COR-L47 (cell line): ENCODE data around the gene HRK.

Experiments
- DNase-seq: peaks from one replicate; lab custom pipeline; 2025; lab: John Stamatoyannopoulos, UW

HRK gene

DNA sequence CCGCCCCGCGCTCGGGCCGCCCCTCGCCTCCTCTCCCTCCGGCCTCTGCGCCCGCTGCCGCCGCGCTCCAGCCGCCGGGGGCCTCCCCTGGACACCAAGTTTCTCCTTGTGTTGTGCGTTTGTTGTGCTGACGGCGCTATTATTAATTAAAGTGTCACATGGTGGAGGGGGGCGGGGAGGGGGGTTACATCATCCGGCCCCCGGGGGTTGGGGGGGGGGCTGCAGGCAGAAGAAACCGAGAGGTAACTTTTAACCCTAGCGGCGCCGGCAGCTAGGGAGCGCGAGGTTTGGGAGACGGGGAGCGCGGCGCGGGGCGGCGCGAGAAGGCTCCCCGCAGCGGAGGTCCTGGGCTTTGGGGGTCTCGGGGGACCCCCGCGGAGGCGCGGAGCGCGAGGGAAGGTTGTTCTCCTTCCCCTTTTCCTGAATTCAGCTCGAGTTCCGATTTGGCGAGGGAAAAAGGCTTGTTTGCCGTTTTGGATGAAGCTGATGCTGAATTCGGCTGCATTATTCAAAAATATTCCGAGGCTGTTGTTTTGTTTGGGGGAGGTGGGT, at the start of gene HRK:
Gene HRK (minus strand): TSS at position 117 of the 552 bp plus-strand sequence. CDS start 134 bp downstream, outside the sequence.
- DNase-seq = peak; percentile 65

GRCh38 chr12:116929885-116930284, 48.6 kb upstream of the HRK start:
- no peak for DNase-seq

GRCh38 chr12:116928504-116928903, 47.3 kb upstream of the HRK start:
- DNase-seq = no peak

DNA sequence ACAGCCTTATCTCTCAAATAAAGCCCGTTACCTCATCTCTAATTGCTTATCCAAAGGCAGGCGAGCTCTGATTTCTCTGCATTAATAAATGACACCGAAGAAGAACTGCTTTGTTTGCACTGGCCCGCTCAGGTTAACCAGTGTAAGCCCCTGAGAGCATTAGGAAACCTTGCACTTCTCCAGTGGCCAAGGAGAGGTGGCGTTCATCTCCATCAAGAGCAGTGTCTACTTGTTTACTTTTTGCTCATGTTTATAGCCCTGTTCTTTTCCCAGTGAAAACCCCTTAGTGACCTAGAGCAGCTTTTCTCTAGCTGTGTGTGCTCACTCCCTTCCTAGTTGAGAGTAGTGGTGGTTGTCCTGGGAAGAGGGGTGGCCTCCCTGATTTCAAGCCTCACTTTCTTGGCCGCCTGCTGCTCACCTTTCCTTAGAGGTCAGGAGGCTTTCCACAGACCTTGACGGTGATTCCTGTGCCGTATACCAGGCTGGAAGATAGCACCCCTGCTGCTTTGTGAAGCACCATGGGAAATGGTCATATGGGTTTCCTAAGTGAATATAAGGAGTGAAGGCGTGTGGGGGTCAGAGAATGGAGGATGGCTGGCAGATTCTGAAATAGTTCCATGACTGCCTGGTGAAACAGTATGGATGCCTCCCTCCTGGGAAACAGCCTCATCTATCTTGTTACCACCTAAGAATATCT, 46.2 kb upstream of the HRK start:
- no peak for DNase-seq

DNA sequence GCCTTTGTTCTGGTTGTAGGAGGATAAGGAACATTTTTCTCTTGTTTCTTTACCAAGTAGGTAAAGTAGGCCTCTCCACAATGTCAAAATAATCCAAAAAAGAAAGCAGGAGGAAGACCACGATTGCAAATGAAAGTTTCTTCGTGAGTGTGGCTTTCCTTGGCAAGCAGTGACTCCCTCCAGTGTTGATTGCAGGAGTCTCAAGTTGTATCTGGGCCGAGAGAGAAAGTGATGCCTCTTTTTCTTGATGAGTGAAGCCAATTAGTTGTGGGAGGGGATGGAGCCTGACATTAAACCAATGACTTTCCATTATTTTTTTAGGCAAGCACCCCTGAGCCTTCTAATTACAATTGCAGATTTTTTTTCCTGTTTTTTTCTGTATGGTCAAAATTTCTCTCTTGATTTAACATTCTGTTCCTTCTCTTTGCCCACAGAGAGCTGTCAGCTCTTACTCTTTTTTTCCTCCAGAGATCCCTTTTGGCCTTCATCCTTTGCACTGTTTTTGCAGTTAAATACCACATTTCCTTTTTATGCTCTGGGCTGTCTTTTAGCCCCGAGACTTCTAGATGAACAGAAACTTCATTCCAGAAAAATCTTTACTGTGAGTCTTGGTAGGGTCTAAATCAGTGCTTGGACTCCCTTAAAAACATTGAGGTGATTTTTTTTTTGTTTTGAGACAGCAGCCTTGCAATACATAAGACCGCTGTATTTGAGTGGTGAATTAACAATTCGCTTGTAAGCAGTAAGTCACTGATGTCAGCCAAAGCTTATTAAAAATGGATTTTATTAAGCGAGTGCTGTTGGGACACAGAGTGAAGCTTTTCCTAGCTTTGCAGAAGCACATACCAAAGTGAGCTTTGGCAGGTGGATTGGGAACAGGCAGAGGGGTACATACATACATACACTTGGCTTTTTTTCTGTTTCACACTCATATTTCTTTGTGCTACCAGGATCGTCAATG, 45.3 kb upstream of the HRK start:
- no peak for DNase-seq

- DNase-seq = no peak
Observed at GRCh38 chr12:116924558-116925453, 43.6 kb upstream of the HRK start.

- DNase-seq = no peak
Observed at GRCh38 chr12:116922194-116922897, 41.1 kb upstream of the HRK start.

DNA sequence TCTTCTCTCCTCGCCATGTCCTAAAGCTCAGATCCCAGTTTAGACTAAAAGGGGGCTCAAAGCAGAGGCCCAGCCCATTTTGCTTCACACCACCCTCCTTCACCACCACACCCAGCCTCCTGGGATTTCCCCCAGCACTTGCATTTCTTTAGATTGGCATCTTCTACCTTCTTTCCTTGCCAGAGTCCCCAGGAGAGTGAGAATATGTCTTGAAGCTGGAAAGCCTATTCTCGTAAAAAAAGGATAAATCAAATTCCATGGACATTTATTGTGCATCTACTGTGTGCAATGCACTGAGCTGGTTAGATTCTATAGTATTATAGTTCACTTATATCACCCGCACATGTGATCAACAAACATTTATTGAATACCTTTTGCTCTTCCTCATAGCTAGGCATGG, 39.7 kb upstream of the HRK start:
- DNase-seq = no peak

- DNase-seq = no peak
Observed at GRCh38 chr12:116919706-116920485, 38.7 kb upstream of the HRK start.

DNA sequence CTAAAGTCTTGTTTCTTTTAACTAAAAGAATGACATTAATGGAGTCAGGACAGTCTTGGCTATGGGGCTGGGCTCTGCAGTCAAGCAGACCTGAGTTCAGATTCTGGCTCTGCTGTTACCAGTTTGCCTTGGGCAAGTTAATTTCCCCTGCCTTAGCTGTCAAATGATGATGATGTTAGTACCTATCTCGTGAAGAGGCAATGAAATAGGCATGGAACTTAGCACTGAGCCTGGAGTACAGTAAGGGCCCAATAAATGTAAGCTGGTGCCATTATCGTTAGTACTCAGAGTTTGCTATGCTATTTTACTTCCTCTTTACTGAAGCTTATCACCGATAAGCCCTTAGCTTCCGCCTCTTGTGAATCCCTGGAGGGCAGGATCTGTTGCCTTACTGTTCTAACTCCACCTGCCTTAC, 38.0 kb upstream of the HRK start:
- no peak for DNase-seq

- no peak for DNase-seq
Observed at GRCh38 chr12:116918464-116918863, 37.2 kb upstream of the HRK start.

- DNase-seq = no peak
Observed at GRCh38 chr12:116916714-116917114, 35.5 kb upstream of the HRK start.

GRCh38 chr12:116916122-116916521, 34.9 kb upstream of the HRK start:
- no peak for DNase-seq

DNA sequence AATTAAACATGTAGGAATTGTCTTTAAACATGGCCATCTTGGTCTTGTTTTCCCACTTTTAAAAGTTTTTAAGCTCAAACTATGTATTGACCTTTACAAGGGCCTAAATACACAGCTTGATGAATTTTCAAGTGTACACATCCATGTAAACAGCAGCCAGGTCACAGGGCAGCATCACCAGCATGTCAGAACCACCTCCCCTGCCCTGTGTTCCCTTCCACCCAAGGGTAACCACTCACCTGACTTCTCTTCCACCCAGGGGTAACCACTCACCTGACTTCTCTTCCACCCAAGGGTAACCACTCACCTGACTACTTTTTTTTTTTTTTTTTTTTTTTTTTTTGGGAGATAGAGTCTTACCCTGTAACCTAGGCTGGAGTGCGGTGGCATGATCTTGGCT, 34.1 kb upstream of the HRK start:
- DNase-seq = no peak

DNA sequence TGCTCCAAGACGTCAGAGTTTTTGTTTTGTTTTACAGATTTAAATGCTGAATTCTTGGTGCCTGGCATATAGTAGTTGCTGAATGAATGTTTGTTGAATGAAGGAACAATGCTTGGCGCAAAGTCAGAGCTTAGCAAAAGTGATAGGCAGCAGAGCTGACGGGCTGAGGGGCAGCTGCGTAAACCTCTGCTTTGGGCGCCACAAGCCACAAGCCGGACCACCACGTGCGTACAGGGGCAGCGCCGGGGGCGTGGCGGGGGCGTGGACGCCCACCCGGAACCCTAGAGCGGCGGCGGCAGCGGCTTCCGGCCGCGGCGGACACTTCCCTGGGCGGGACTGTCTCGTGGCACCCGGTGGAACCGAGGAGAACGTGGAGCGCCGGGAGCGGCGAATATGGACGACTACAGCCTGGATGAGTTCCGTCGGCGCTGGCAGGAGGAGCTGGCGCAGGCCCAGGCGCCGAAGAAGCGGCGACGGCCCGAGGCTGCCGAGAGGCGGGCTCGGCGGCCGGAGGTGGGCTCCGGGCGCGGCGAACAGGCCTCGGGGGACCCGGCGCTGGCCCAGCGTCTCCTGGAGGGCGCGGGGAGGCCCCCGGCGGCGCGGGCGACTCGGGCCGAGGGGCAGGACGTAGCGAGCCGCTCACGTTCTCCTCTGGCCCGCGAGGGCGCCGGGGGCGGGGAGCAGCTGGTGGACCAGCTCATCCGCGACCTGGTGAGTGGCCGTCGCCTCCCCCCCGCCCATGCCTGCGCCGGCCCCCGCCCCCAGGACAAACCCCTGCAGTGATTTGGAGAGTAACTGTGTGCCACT, 29.6 kb upstream of the HRK start, which contains the start of gene FBXW8:
Gene FBXW8 (plus strand): TSS at position 306 of the 807 bp plus-strand sequence. CDS start 88 bp downstream, at position 394.
- DNase-seq = peak; percentile 67

DNA sequence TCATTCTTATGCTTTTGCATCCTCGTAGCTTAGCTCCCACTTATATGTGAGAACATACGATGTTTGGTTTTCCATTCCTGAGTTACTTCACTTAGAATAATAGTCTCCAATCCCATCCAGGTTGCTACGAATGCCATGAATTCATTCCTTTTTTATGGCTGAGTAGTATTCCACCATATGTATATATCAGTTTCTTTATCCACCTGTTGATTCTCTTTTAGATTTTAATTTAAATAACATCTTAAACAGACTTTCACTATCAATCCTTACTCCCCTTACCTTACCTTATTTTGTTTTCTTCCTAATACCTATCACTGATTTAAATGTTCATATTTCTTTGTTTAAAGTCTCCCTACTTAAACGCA, 29.0 kb upstream of the HRK start:
- DNase-seq = no peak

GRCh38 chr12:116906285-116906684, 25.0 kb upstream of the HRK start:
- no peak for DNase-seq

- no peak for DNase-seq
Observed at GRCh38 chr12:116903818-116904217, 22.6 kb upstream of the HRK start.

DNA sequence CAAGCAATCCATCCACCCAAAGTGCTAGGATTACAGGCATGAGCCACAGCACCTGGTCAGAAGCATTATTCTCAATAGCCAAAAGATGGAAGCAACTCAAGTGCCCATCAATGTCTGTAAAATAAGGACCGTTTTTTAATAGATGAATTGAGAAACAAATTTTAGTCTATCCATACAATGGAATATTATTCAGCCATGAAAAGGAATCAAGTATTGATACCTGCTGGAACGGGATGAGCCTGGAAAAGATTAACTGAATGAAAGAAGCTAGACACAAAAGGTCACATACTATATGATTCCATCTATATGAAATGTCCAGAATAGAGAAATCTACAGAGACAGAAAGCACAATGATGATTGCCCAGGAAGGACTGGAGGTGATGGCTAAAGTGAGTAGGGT, 20.4 kb upstream of the HRK start:
- DNase-seq = no peak
